ENCODE measurements around the gene DAPK1.

DAPK1 gene

GRCh38 chr9:87675906-87676515 lies 178.3 kb downstream of the DAPK1 start:
- Histone ChIP-seq H3K27ac (no peak overlapping the region), H3K4me3 (no peak overlapping the region), H3K9me3 (no peaks in the 10 kb centered on the region), H3K9ac (no peak overlapping the region), H3K27me3 (no peaks in the 10 kb centered on the region), H3K4me2 (no peak overlapping the region), H3K36me3 (no peaks in the 10 kb centered on the region), H3K4me1 (no peaks in the 10 kb centered on the region), H4K20me1 (no peaks in the 10 kb centered on the region)
- no peak for TF ChIP-seq Cebpa-rat (IDR thresholded peaks at IDR 0.05)

DNA sequence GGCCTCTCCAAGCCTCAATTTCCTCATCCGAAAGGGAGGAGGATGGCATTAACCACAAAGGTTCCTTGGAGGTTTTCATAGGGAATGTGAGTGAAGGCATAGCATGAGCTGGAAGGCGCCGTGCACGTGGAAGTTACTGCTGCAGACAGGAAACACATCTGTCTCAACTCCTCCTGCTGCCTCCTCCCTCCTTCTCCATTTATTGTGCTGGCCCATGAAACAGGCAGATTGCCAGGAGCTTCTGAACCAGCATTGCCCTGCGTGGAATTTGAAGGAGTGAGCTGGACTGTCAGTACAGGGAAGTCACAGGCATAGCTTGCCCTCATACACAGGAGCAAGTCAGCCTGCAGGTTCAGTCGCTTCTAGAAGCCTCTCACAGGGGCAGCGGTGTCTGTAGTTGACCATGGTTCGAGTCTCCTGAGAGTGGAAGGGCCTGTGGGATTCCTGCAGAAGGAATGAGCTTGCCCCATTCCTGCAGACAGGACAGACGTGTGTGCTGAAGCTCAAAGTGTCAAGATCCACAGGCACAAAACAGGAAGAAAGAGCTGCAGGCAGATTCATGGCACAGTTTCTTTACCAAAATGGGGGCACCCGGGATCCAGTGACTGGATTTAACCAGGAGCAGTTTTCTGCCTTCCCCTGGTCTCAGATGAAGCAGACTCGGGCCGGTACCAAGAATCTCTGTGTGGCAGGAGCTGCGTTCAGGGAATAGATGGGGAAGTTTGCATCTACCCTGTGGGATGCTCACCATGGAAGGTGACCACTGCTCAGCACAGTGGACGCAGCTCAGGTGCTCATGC lies 179.5 kb downstream of the DAPK1 start:
- H3K27me3 ChIP-seq: no peaks in the 10 kb centered on the region
- H3K27ac ChIP-seq: no peak overlapping the region
- H3K9me3 ChIP-seq: no peaks in the 10 kb centered on the region
- no peak for TF ChIP-seq Cebpa-rat (IDR thresholded peaks at IDR 0.05)
- H3K4me1 ChIP-seq: no peaks in the 10 kb centered on the region
- H4K20me1 ChIP-seq: no peaks in the 10 kb centered on the region
- no peak overlapping the region for H3K4me3 ChIP-seq
- H3K9ac ChIP-seq: no peak overlapping the region
- no peak overlapping the region for H3K4me2 ChIP-seq
- no peaks in the 10 kb centered on the region for H3K36me3 ChIP-seq

DNA sequence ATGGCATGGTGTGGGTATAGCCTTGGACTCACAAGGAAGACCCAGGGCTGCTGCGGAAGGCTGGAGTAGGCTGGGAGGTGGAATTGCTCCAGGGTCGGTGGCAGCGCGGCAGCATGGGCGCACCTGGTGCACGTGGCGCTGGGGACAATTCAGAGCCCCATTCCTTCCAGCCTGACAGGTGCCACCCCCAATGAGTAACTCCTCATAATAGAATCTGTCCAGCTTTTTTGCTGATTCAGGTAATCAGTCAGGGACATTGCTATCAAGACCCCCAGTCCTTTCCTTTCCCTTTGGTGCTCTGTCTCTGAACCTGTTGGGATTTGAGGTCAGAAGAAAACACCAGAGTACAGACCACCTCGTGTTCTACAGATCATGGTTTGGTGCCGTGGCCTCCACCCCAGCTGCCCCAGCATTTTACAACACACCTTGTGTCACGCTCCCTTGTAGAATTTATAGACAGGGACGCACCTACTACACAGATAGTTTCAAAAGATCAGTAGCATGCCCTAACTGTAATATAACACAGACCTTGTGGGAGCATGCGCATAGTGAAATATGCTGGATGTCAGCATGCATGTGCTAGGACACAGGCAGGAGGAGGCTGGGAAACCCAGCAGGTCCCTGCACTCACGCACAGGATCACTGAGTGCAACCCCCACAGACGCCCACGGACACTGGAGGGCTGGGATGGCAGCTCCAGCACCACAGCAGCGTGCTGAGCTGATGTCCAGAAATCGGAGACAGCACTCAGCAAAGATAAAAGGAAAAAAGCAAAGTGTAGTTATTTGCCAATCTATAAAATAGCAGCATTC lies 180.3 kb downstream of the DAPK1 start:
- Histone ChIP-seq H3K36me3 (no peaks in the 10 kb centered on the region), H3K9me3 (no peaks in the 10 kb centered on the region), H3K9ac (no peak overlapping the region), H3K27me3 (no peaks in the 10 kb centered on the region), H3K27ac (no peak overlapping the region), H4K20me1 (no peaks in the 10 kb centered on the region), H3K4me2 (no peak overlapping the region), H3K4me1 (no peaks in the 10 kb centered on the region), H3K4me3 (no peak overlapping the region)
- TF ChIP-seq Cebpa-rat (IDR thresholded peaks at IDR 0.05): no peak

- H3K36me3 ChIP-seq: no peaks in the 10 kb centered on the region
- no peaks in the 10 kb centered on the region for H4K20me1 ChIP-seq
- no peak overlapping the region for H3K4me2 ChIP-seq
- no peaks in the 10 kb centered on the region for H3K27me3 ChIP-seq
- H3K4me1 ChIP-seq: peaks cover 6% of the 10 kb centered on the region; the same call in 1 of the 2 replicates
- TF ChIP-seq Cebpa-rat (IDR thresholded peaks at IDR 0.05): no peak
- no peak overlapping the region for H3K27ac ChIP-seq
- no peaks in the 10 kb centered on the region for H3K9me3 ChIP-seq
- no peak overlapping the region for H3K9ac ChIP-seq
- no peak overlapping the region for H3K4me3 ChIP-seq
Measured at GRCh38 chr9:87678650-87679355, 181.1 kb downstream of the DAPK1 start.

- no peaks in the 10 kb centered on the region for H3K36me3 ChIP-seq
- H3K27me3 ChIP-seq: no peaks in the 10 kb centered on the region
- no peak overlapping the region for H3K4me3 ChIP-seq
- H3K9me3 ChIP-seq: no peaks in the 10 kb centered on the region
- H3K4me1 ChIP-seq: peaks cover 22% of the 10 kb centered on the region
- TF ChIP-seq Cebpa-rat (IDR thresholded peaks at IDR 0.05): no peak
- no peak overlapping the region for H3K27ac ChIP-seq
- no peak overlapping the region for H3K9ac ChIP-seq
- H3K4me2 ChIP-seq: no peak overlapping the region
- H4K20me1 ChIP-seq: no peaks in the 10 kb centered on the region
Measured at GRCh38 chr9:87681271-87682061, 183.8 kb downstream of the DAPK1 start.

DNA sequence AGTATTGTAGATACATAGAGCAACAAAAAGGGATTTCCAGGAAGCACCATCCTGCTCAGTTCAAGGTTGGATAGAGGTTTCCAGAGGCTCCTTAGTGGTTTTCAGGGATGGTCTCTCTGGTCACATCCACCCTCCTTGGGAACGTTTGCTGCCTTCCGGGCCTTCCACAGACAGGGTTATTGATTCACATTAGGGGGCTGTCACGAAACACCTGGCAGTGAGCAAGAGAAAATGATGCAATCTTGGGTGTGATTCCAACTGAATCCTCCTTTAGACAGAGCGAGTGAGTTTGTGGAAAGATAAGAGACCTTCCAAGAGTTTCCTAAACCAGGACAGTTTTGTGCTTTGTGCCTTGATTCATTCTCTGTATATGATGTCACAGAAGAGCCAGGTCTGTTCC lies 184.4 kb downstream of the DAPK1 start:
- H3K4me1 ChIP-seq: peaks cover 22% of the 10 kb centered on the region

DNA sequence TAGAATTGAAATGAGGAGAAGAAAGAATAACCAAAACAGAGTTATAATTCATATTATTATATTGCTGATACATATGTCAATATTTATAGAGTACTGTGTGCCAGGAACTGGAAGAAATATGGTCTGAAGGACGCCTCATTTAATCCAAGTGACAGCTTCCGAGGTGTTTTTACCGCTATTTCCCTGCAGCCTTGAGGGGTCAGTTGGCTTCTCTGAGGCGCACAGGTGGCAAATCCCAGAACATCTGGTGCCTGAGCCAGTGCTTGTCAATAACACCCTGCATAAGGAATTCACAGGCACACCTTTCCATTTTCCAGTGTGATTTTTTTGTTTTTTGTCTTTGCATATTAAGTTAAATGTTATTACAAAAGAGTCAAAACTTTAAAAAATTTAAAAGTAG lies 185.0 kb downstream of the DAPK1 start:
- no peaks in the 10 kb centered on the region for H3K36me3 ChIP-seq
- H3K9me3 ChIP-seq: no peaks in the 10 kb centered on the region
- H3K4me2 ChIP-seq: no peak overlapping the region
- H3K9ac ChIP-seq: no peak overlapping the region
- H4K20me1 ChIP-seq: no peaks in the 10 kb centered on the region
- no peaks in the 10 kb centered on the region for H3K27me3 ChIP-seq
- no peak overlapping the region for H3K27ac ChIP-seq
- H3K4me1 ChIP-seq: peaks cover 22% of the 10 kb centered on the region
- H3K4me3 ChIP-seq: no peak overlapping the region
- no peak for TF ChIP-seq Cebpa-rat (IDR thresholded peaks at IDR 0.05)

More for the DNA sequence above, 184.4 kb downstream of the DAPK1 start:
- Histone ChIP-seq H3K27me3 (no peaks in the 10 kb centered on the region), H3K4me3 (no peak overlapping the region), H3K9ac (no peak overlapping the region), H3K4me2 (no peak overlapping the region), H3K36me3 (no peaks in the 10 kb centered on the region), H4K20me1 (no peaks in the 10 kb centered on the region), H3K27ac (no peak overlapping the region), H3K9me3 (no peaks in the 10 kb centered on the region)
- TF ChIP-seq Cebpa-rat (IDR thresholded peaks at IDR 0.05): no peak

DNA sequence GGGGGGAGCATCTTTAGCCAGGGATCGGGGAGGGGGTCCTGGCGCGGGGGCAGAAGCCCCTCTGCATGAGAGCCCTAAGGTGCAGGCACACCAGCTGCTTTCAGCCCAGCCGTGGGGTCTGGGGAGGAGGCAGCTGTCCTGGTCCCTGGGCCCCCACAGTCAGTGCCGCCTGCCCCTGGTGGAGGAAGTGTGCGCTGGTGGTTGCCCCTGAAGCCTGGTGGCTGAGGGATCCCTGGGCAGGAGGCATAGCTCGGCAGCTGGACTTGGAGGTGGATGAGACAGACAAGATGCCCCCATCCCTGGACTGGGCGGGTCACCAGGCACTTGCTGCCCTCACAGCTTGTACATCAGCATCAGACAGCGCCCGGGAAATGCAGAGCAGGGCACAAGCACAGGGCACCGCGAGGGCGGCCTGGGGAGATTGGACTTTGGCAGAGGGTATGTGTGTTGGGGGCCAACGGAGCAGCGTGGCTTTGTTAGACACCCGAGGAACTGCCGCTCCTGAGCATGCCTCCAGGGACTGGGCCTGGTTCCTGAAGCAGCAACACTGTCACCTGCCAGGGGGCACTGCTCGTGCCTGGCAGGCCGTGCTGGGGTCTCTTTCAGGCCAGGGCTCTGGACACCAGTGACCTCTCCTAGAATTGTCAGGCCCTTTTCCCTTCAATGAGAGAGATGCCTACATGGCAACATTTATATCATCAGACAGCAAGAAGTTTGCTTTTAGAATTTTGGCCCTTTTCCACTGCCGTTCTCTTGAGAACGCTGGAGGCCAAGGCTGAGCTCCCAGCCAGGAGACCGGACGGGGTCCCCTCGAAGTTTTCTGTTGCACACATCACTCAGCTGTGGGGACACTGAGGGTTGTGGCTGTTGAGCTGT lies 186.3 kb downstream of the DAPK1 start:
- Histone ChIP-seq H3K36me3 (no peaks in the 10 kb centered on the region), H3K4me1 (peaks cover 22% of the 10 kb centered on the region), H3K4me2 (no peak overlapping the region), H3K27ac (no peak overlapping the region), H3K9ac (no peak overlapping the region), H3K4me3 (no peak overlapping the region), H3K9me3 (no peaks in the 10 kb centered on the region), H3K27me3 (no peaks in the 10 kb centered on the region), H4K20me1 (no peaks in the 10 kb centered on the region)
- TF ChIP-seq Cebpa-rat (IDR thresholded peaks at IDR 0.05): no peak

All from BLaER1 (cell line).